IPS DF 4.7 (cell line): Measurements from ENCODE around the gene ARL14EPL.
"Not testable (repeated sequence)": the region's sequence is repeated elsewhere in the genome, so short reads cannot be mapped to it uniquely, and the experiment has no call there.

Source experiments
- DNase-seq: peaks from one replicate; pipeline ENCODE4 v3.0.0-alpha.2; 2013; ENCODE audit warnings: low spot score; ENCODE audit errors: extremely low read depth

The ARL14EPL gene

DNA sequence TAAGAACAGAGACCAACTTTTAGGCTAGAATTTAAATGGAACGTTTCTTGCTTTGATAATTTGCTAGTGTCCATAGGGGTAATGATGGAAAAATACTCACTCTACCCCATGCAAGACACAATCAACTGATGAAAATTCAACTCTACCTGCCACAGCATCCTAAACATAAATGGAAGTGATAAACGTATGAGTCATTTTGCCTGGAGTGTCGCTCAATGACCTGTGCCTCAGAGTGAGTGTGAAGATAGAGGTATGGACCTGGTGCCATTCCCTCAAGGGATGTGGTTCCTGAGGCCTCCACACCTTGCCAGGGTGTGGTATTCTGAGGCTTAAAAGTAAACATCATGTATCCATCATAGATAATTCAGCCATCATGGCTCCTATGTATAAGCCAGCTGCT is 14.0 kb downstream of the ARL14EPL start:
- no peak for DNase-seq

DNA sequence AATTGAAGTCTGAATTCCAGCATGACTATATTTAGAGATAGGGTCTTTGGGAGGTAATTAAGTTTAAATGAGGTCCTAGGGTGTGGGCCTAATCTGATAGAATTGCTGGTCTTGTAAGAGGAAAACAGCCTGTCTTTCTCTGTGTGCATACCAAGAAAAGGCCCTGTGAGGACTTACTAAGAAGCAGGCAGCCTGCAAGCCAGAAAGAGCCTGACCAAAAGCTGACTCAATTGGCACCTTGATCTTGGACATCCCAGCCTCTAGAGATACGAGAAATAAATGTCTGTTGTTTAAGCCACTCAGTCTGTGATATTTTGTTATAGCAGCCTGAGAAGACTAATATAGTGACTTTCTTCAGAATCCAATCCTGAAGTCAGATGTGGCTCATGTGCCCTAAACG is 14.6 kb downstream of the ARL14EPL start:
- no peak for DNase-seq

DNA sequence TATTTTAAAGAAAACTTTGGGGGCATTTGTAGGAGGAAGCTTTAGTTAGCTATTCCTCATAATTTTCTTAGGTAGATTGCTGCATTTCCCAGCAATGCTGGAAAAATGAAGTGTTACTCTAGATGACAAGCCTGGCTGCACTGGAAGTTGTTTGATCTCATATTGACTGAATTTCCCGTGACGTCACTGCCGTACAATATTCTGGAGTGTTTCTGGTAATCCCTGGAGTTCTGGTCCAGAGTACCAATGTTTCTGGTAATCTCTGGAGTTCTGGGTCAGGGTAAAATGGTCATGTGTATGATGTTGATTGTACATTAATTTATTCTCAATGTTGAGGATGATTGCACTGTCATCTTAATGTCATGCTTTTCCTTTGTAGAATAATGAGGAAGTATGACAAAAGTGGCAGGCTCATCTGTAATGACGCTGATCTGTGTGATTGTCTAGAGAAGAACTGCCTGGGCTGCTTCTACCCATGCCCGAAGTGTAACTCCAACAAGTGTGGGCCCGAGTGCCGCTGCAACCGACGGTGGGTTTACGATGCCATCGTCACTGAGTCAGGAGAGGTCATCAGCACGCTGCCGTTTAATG is 26.2 kb downstream of the ARL14EPL start:
- DNase-seq = no peak

DNA sequence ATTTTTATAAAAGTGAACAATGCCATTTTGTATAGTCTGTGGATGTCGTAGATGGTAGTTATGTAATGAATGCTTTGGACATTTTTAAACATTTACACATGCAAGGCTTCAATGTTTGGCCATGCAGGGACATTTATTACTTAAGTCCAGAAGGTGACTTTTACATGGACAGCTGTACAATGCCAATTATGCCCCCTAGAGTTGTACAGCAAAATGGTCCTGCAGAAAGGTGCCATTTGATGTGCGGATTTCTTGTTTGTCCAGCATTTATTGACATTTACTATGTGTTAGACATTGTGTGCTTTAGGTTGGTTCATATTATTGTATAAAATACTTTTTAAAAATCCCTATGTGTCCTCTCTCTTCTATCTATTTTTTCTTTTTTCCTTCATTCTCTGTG is 30.1 kb downstream of the ARL14EPL start:
- DNase-seq = no peak

DNA sequence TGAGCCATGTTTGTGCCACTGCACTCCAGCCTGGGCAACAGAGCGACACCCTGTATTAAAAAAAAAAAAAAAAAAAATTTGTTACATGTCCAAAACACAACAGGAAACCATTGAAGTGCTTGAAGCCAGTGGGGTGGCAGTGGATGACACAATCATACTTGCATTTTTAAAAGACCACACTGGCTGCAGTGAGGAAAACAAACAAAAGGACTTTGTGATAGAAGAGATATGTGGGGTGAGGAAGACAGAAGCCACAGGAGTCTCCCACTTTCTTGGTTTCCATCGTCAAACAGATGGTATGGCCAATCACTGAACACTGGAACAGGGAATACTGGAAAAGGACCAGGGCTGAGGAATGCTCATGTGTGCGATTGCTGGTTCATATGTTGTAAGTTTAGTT is 31.7 kb downstream of the ARL14EPL start:
- no peak for DNase-seq

DNA sequence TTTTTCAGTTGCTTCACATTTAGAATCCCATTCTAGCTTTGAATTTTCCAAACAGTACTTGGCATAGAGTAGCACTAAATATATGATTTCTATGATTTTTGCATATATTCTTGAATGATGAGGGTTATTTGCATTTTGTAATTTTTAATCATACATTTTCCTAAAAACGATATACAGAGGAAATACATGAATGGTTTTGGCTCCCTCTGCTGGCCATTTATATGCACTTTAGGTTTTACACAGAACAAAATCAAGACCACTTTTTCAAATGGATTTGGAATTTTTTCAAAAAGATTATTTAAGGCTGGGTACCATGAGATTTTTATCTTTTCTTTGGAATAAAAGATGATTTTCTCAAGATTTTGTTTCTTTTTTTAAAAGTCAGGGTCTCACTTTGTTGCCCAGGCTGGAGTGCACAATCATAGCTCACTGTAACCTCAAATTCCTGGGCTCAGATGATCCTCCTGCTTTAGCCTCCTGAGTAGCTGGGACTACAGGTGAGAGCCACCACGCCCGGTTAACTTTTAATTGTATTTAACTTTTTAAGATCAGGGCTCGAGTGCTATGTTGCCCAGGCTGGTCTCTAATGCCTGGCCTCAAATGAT is 35.9 kb downstream of the ARL14EPL start:
- no peak for DNase-seq

DNA sequence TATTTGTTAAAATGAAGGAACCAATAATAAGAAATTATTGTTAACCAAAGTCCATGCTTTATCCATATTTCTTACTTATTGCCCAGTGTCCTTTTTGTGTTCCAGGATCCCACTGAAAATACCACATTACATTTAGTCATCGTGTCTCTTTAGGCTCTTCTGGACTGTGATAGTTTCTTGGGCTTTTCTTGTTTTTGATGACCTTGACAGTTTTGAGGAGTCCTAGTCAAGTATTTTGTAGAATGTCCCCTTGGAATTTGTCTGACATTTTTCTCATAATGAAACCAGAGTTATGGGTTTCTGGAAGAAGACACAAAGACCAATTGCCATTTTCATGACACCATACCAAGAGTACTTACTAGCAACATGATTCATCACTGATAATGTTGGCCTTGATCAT is 38.9 kb downstream of the ARL14EPL start:
- no peak for DNase-seq

DNA sequence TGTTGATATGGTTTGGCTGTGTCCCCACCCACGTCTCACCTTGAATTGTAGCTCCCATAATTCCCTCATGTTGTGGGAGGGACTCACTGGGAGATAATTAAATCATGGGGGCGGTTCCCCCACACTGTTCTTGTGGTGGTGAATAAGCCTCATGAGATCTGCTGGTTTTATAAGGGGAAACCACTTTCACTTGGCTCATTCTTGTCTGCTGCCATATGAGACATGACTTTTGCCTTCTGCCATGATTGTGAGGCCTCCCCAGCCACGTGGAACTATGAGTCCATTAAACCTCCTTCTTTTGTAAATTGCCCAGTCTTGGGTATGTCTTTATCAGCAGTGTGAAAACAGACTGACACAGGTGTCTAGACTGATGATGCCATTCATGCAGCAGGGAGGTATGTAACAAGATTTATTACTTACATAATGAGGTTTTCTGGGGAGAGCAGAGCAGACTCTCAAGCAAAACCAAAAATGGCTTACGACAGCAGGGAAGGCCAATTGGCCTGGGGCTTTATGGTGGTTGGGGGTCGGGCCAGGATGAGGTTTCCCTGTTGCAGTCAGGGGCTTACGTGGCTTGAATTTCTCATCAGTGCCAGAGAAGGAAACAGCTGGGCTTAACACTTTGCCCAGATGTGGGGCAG is 43.0 kb downstream of the ARL14EPL start:
- no peak for DNase-seq

DNA sequence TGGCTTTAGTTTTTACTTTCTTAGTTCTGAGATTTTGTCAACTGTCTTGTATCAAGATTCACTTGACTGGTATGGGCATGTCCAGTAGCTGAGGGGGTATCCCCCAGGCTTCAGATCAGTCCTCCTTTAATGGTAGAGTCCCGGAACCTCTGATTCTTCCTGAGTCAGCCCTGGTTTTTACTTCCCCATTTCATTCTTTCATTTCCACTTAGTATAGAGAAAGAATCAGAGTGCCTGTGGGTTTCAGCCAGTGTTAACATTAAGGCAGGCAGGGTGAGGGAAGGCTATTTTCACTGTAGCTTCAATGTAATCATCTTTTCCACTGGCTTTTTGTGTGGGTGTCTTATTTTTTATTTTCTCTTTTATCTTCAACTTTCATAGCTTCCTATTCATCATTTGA is 44.2 kb downstream of the ARL14EPL start:
- no peak for DNase-seq

DNA sequence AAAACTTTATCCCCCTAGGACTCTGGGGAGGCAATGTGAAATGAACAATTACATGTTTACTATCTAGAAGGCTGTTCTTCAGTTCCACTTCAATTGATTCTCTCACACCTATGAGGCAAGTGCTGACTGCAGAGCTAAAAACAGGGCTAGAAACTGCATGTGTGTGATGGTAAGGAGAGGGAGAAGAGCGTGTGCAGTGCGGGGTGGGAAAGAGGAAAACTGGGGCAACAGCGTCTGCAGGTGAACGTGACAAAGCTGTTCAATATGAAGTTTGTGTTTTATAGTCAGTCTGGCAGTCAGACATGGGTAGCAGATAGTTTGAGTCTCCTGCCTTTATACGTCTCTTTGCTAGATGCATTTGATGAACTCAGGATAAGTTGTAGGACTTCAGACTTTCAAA is 45.9 kb downstream of the ARL14EPL start:
- no peak for DNase-seq

DNA sequence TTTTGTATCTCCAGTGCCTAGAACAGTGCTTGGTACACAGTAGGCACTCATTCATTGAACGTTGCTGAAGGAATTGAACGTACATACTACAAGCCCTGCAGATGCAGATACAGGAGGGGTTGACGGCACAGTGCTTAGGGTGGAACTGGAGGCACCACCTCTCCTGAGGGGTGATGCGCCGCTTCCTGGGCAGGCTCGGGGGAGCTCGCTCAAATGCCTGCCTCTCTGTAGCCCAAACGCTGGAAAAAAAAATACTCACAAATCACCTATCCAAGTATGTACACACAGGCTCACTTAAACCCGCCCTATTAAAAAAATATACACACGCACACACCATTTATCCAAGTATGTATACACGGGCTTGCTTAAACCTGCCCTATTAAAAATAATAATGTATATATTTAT is 52.0 kb downstream of the ARL14EPL start:
- no peak for DNase-seq

DNA sequence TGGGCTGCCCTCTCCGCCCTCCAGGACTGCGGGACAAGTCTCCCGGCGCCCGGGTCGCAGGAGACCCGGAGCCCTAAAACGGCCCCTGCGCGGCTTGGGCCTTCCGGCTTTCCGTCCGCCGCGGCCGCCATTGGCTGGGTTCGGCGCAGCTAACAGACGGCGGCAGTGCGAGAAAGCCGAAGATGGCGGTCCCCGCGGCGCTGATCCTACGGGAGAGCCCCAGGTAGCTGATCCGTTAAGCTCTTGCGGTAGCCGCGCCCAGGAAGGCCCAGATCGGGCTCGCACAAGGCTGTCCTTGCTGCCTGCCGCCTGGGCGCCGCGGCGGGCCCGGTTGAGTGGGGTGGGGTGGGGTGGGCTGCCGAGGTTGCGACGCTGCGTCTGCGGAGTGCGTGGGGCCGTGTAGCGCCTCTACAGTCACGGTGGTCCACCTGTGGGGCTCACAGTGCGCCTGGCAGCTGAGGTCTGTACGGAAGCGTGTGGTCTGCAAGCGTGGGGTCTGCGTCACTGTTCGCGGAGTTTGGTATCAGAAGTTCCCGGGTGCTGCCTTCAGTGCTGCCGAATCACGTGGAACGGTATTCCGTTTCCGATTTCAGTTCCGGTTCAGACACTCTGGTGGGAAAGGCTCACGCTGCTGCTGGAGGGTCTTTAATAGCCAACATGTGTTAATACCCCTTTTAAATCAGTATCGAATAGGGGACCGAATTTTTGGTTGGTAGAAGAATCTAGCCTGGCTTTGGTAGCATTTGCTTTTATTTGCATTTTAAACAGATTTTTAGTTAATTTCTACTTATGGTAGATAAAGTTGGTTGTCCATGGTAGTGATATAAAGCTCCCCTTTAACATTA is 52.8 kb downstream of the ARL14EPL start, which contains the start of gene COMMD10:
TSS of gene COMMD10 (plus strand) at position 155 of the 845 bp plus-strand sequence.
- DNase-seq = no peak

DNA sequence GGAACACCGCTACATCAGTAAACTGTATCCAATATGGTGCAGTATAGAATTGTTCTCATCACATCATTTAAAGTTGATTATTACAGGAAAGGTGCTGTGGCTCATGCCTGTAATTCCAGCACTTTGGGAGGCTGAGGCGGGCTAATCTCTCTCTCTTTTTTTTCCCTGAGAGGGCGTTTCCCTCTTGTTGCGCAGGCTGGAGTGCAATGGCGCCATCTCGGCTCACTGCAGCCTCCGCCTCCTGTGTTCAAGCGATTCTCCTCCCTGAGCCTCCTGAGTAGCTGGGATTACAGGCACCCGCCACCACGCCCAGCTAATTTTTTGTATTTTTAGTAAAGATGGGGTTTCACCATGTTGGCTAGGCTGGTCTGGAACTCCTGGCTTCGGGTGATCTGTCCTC is 54.0 kb downstream of the ARL14EPL start:
- not testable (repeated sequence) for DNase-seq

DNA sequence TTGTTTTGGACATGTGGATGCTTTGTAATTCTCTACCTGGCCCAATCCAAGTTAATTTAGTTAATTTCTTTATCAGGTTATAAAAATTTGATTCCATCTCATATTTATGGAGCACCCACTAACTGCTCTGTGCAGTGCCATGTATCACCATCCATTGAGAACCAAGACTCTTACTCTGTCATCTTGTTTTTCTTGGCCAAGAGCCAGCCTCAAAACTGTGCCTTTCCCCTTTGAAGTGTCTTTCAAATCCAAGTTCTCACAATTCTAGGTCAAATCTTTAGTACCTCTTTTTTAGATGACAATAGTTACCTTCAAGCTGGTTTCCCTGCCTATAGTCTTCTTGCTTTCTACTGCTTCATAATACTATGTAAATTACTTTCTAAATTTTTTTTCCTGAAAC is 55.8 kb downstream of the ARL14EPL start:
- no peak for DNase-seq

DNA sequence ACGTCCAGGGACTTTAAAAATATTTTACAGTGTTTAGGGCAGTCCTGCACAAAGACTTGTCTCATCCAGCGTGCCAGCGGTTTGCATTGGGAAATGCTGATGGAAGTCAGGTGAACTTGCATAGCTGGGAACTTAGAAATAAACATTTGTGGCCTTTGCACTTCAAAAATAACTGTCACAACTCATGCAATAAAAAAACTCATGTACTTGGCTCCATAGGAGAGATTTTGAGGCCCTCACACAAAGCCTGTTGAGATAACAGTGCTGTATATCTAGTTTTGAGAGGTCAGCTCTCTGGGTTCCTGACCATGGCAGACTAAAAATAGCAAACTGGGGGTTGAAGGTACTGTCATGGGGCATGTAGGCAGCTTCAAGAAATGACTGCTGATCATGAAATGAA is 58.0 kb downstream of the ARL14EPL start:
- no peak for DNase-seq

DNA sequence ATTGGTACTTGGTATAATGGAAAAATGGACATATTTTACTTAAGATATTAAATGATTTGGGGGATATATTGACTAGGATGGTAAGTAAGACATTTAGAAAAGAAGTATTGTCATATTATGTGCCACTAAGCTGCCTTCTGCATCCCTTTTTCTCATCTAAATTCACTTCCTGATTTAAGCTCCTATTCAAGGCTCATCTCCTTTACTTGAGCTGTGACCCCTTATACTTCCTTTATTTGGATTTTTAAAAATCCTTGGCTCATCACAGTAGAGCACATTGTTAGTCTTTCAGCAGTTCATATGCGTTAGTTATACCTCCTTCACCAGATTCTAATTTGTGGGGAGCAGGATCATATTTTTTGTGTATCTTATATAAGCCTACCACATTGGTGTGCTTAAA is 59.1 kb downstream of the ARL14EPL start:
- no peak for DNase-seq

DNA sequence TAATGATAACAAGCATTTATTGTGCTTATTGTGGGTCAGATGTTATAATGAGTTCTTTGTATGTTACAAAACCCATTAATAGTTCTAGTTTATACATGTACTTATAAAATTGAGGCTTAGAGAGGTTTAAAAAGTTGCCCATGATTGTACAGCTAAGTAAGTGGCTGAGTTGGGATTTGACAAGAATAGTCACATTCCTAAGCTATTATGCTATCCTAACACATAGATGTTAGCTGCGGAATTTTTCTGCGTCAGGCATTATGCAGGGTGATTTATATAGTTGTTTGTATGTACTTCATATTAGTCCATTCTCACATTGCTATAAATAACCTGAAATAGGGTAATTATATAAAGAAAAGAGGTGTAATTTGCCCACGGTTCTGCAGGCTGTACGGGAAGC is 65.0 kb downstream of the ARL14EPL start:
- DNase-seq = no peak

DNA sequence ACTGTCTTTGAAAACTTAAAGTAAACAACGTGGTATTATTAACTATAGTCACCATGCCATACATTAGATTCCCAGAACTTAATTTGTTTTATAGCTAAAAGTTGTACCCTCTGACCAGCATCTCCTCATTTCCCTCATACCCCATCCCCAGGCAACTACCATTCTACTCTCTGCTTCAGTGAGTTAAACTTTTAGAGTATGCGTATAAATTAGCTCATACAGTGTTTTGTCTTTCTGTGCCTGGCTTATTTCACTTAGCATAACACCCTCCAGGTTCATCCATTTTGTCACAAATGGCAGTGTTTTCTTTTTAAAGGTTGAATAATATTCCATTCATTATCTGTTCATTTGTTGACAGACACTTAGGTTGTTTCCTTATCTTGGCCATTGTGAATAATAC is 66.7 kb downstream of the ARL14EPL start:
- no peak for DNase-seq

DNA sequence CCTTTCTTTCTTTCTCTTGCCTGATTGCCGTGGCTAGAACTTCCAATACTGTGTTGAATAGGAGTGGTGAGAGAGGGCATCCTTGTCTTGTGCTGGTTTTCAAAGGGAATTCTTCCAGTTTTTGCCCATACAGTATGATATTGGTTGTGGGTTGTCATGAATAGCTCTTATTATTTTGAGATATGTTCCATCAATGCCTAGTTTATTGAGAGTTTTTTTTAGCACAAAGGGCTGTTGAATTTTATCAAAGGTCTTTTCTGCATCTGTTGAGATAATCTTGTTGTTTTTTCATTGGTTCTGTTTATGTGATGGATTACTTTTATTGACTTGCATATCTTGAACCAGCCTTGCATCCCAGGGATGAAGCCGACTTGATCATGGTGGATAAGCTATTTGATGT is 72.7 kb downstream of the ARL14EPL start:
- not testable (repeated sequence) for DNase-seq
